T-helper 2 cell treated with Interferon-gamma antibody and Interleukin-4, amounts not matched to agents 5 μg/mL and 100 μg/mL, for 36 hours (primary cell): ENCODE measurements around the gene VEPH1.

Source experiments
- DNase-seq: peaks from one replicate; pipeline ENCODE4 v3.0.0; 2021; ENCODE audit warnings: low spot score
- H3K27ac Mint-ChIP-seq: one replicate; pipeline ENCODE4 v1.8.0; 2021; ENCODE audit warnings: mild to moderate bottlenecking, mixed read lengths
- H3K27me3 Mint-ChIP-seq: one replicate; pipeline ENCODE4 v1.8.0; 2021; ENCODE audit warnings: low read depth, mixed read lengths
- H3K36me3 Mint-ChIP-seq: one replicate; pipeline ENCODE4 v1.8.0; 2021; ENCODE audit warnings: low read depth, mixed read lengths
- H3K4me1 Mint-ChIP-seq: one replicate; pipeline ENCODE4 v1.8.0; 2021; ENCODE audit warnings: low read depth, mixed read lengths
- H3K4me3 Mint-ChIP-seq: one replicate; pipeline ENCODE4 v1.8.0; 2022; ENCODE audit warnings: mild to moderate bottlenecking, moderate library complexity, mixed read lengths
- H3K9me3 Mint-ChIP-seq: one replicate; pipeline ENCODE4 v1.8.0; 2021; ENCODE audit warnings: mixed read lengths

Gene VEPH1

DNA sequence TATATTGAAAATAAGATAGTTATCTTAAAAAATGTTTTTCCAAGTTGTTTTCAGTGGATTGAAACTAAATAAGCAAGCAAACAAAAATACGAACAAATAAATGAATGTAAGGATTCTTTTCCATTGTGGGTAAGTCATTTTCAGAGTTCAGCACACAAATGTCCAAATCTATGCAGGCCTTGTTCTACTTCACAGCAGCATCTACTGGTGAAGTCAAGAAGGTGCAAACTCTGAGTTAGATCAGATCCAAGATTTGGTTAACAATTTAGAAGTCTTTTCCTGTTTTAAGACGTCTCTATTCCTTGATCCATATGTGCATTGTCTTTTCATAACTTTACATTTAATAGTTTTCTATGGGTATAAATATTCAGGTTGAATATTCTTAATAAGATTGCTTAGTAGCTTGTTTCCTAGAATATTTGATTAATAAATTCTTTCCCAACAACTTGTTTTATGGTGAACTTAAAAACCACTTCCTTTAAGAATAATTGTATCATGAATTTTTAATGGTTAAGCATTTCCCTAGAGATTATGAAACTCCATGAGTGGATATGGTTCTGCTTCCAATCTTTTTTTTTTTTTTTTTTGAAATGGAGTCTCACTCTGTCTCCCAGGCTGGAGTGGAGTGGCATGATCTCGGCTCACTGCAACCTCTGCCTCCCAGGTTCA, 56.1 kb downstream of the VEPH1 start:
- H3K9me3 Mint-ChIP-seq: no peaks in the 10 kb centered on the region
- no peak for DNase-seq

DNA sequence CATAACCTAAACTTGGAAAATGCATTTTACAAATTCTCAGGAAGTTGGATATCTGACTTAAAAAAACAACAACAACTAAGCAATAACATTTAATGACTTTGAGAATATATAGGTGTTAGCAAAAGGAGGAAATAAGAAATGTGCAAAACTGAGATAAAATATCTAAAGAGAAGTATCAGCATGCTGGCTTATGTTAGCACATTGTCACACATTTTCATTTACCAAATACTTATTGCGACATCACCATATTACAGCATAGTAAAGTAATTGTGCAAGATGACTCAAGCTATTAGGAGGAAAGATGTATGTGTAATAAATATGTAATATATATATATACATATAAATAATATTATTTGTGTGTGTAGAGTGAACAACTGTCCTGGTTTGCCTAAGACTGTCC, 57.4 kb downstream of the VEPH1 start:
- Mint-ChIP-seq H3K9me3 (no peaks in the 10 kb centered on the region), H3K27ac (no peak overlapping the region), H3K27me3 (peaks cover 4% of the 10 kb centered on the region), H3K4me3 (no peak overlapping the region), H3K4me1 (no peaks in the 10 kb centered on the region), H3K36me3 (no peaks in the 10 kb centered on the region)
- no peak for DNase-seq

More for the DNA sequence above, 56.1 kb downstream of the VEPH1 start:
- Mint-ChIP-seq H3K4me3 (no peak overlapping the region), H3K36me3 (no peaks in the 10 kb centered on the region), H3K4me1 (no peaks in the 10 kb centered on the region), H3K27ac (no peak overlapping the region), H3K27me3 (peaks cover 11% of the 10 kb centered on the region)

DNA sequence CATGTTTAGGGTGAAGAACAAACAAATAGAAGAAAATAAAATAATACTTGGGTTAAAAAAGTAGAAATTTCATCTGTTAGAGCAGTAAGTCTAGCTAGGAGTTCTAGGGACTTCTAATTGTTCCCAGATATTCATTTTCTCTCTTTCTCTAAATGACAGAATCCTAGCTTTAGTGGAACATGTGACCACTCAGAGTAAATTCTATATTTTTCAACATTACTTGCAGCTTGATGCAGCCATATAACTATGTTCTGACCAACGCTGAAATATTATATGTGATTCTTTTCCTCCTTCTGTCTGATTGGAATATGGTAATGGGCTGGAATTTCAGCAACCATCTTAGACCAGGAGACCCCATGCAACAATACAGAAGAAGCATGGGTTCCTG, 58.4 kb downstream of the VEPH1 start:
- Mint-ChIP-seq H3K9me3 (no peaks in the 10 kb centered on the region), H3K4me1 (no peaks in the 10 kb centered on the region), H3K4me3 (no peak overlapping the region), H3K27me3 (peaks cover 3% of the 10 kb centered on the region), H3K27ac (no peak overlapping the region), H3K36me3 (no peaks in the 10 kb centered on the region)
- DNase-seq: no peak

DNA sequence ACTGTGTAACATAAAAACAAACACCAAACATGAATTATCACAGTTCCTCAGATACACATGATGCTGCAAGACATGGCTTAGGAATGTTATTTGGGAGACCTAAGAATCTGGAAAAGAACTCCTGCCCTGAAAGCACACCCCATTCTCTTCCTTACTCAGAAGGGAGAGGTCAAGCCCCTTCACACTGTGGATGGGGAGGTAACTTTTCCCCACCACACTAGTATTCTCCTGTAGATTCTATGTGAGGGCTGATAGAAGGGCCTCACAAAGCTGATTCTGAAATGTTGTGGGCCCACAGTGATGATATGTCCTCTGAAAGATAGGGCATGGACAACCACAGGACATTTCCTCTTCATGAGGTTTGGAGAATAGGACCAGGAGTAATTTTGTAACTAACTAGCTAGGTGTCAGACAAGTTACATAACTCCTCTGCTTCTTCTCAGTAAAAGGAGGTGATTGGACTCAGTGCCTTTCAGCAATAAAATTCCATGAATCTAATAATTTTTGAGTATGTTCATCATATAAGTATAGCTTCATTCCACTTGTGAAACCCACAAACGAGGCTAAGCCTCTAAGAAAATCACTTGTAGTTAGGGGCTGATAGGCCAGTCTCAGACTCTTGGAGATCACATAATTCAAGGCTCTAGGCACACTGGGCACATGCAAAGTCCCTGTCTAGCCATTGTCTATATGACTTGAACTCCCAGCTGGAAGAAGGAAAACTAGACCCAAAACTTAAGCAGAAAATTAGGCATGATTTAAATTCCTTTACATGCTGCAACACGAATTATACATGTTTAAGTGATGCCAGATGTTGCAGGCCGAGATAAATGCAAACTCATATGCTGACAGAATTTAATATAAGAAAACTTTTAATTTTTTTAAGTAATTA, 59.1 kb downstream of the VEPH1 start:
- no peak overlapping the region for H3K27ac Mint-ChIP-seq
- DNase-seq: no peak
- H3K27me3 Mint-ChIP-seq: peaks cover 6% of the 10 kb centered on the region
- no peaks in the 10 kb centered on the region for H3K36me3 Mint-ChIP-seq
- H3K4me3 Mint-ChIP-seq: no peak overlapping the region
- H3K4me1 Mint-ChIP-seq: no peaks in the 10 kb centered on the region
- no peaks in the 10 kb centered on the region for H3K9me3 Mint-ChIP-seq

DNA sequence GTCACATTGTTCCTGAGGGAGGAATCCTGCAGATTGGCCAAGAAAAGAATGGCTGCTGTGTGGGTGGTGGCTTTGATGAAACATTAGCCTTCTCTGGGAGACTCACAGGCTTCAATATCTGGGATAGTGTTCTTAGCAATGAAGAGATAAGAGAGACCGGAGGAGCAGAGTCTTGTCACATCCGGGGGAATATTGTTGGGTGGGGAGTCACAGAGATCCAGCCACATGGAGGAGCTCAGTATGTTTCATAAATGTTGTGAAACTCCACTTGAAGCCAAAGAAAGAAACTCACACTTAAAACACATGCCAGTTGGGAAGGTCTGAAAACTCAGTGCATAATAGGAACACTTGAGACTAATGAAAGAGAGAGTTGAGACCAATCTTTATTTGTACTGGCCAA, 60.5 kb downstream of the VEPH1 start:
- DNase-seq: no peak
- Mint-ChIP-seq H3K27ac (no peak overlapping the region), H3K9me3 (no peaks in the 10 kb centered on the region), H3K27me3 (peaks cover 20% of the 10 kb centered on the region), H3K36me3 (no peaks in the 10 kb centered on the region), H3K4me1 (peaks cover 2% of the 10 kb centered on the region), H3K4me3 (no peak overlapping the region)

DNA sequence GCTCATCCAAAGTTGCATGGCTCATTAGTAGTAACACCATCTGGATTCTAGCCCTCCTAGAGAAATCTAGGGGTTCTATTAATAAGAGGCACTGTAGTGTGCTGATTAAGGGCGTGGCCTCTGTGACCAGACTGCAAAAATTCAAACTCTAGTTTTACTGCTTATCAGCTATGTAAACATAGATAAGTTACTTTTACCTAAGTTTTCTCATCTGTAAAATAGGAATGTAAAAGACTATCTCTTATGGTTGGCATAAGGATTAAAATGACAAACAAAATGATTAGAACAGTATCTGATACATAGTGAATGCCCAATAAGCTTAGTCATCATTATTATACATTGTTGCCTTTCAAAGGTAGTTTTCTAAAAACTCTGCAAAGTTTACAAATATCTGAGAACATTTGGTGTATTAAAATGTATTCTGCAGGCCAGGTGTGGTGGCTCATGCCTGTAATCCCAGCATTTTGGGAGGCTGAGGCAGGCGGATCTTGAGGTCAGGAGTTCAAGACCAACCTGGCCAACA, 62.1 kb downstream of the VEPH1 start:
- no peak overlapping the region for H3K27ac Mint-ChIP-seq
- peaks cover 9% of the 10 kb centered on the region for H3K4me1 Mint-ChIP-seq
- H3K4me3 Mint-ChIP-seq: no peak overlapping the region
- no peaks in the 10 kb centered on the region for H3K9me3 Mint-ChIP-seq
- no peak for DNase-seq
- H3K36me3 Mint-ChIP-seq: no peaks in the 10 kb centered on the region
- H3K27me3 Mint-ChIP-seq: peaks cover 31% of the 10 kb centered on the region

DNA sequence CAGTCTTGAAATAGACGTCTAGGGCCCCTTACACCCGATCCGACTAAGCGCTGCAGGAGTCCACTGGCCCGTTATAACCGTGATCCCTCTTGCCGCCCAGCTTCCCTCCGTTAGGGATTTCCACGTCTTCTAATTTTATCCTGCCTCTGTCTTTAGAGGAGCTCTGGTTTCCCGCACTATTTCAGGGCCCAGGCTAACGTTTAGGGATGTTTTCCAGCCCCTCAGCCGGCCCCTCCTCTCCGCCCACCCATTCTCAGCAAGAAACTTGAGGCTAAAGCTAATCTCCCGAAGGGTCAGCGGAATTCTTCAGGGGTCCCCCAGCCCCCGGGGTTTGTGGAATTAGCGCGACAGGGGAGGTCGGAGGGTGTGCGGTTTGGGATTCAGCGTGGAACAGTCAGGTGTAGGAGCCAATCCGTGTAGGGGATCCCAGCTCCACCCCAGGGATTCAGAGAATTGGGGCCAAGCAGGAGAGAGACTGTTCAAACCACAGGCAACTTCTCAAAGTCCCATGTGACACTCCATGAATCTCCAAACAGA, 65.0 kb downstream of the VEPH1 start:
- Mint-ChIP-seq H3K4me1 (peaks cover 9% of the 10 kb centered on the region), H3K27me3 (peaks cover 43% of the 10 kb centered on the region), H3K4me3 (peak overlapping the region; percentile 47), H3K9me3 (no peaks in the 10 kb centered on the region), H3K27ac (no peak overlapping the region), H3K36me3 (no peaks in the 10 kb centered on the region)
- DNase-seq: no peak

DNA sequence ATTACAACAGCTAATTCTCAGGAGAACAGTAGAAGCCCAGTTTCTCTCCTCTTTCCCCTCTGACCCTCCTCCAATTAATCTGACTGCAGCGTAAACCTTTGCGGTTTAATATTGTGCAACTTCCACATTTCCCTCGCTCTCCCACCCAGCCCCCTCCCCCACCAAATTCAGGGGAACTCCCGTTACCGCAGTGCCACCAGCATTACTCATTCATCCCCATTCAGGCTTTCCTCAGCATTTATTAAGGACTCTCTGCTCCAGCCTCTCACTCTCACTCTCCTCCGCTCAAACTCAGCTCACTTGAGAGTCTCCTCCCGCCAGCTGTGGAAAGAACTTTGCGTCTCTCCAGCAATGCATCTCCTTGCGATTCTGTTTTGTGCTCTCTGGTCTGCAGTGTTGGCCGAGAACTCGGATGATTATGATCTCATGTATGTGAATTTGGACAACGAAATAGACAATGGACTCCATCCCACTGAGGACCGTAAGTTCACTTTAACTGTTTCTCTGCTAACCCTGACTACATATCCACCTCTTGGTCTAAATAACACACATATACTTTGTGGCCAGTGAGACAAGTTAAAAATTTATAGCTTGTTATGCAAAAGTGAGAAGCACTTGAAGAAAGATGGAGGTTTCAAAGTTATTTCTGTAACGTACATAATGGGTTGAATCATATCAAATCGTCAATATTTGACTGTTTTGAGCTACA, 66.5 kb downstream of the VEPH1 start, which contains the start of gene PTX3:
TSS of gene PTX3 (plus strand) at position 268 of the 709 bp plus-strand sequence. CDS start at position 352, 84 bp downstream.
- Mint-ChIP-seq H3K36me3 (no peaks in the 10 kb centered on the region), H3K4me1 (peaks cover 9% of the 10 kb centered on the region), H3K27ac (no peak within 1 kb of the TSS), H3K4me3 (peak within 1 kb of the TSS; percentile 47), H3K27me3 (peaks cover 45% of the 10 kb centered on the region), H3K9me3 (no peaks in the 10 kb centered on the region)
- DNase-seq: no peak

DNA sequence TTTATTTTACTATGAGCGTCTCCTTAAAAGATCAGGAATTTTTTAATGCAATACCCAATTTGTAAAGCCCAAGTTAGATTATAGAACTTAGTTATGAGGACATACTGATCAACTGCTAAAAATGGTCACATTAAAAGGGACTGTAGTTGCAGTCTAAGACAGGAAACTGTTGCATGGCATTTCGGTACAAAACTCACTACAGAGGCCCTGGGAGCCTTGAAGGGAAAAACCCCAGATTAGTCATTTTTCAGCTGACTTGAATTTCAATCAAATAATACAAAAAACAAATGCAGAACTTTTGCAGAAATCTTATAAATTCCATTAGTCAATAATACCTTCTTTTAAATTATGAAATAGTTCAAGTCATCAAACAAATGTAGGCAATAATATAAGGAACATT, 73.5 kb downstream of the VEPH1 start:
- no peak for DNase-seq
- no peak overlapping the region for H3K27ac Mint-ChIP-seq
- H3K27me3 Mint-ChIP-seq: peaks cover 6% of the 10 kb centered on the region
- no peaks in the 10 kb centered on the region for H3K36me3 Mint-ChIP-seq
- no peak overlapping the region for H3K4me3 Mint-ChIP-seq
- no peaks in the 10 kb centered on the region for H3K4me1 Mint-ChIP-seq
- H3K9me3 Mint-ChIP-seq: no peaks in the 10 kb centered on the region

DNA sequence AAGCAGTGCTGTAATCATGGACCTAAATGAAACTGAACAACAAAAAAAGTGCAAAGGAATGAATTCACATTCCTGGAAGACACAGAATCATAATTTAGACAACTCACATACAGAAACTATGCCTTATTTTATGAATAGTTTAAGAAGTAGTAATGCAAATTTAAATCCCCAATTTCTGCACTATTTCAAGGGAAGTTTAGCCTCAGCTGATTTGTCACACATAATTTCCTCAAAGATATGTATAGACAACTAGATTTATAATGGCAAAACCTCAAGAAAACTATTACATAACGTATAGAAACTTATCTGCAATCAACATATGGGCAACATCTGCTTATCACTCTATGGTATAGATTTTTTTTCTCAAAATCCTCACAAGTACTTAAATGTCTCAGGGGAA, 74.4 kb downstream of the VEPH1 start:
- no peak overlapping the region for H3K4me3 Mint-ChIP-seq
- H3K27me3 Mint-ChIP-seq: peaks cover 6% of the 10 kb centered on the region
- H3K9me3 Mint-ChIP-seq: no peaks in the 10 kb centered on the region
- H3K4me1 Mint-ChIP-seq: no peaks in the 10 kb centered on the region
- no peaks in the 10 kb centered on the region for H3K36me3 Mint-ChIP-seq
- no peak for DNase-seq
- H3K27ac Mint-ChIP-seq: no peak overlapping the region

DNA sequence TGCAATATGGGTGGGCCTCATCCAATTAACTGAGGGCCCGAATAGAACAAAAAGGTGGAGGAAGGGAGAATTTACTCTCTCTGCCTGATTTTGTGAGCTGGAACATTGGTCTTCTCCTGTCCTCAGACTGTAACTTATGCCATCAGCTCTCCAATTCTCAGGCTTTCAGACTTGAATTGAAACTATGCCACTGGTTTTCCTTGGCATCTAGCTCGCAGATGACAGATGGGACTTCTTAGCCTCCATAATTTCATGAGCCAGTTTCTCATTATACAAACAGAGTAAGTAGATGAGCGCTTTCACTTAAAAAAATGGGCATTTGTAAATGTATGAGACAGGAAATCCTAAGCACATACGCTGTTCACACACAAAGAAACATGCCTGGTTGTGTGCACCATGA, 75.3 kb downstream of the VEPH1 start:
- no peak for DNase-seq
- Mint-ChIP-seq H3K4me1 (no peaks in the 10 kb centered on the region), H3K4me3 (no peak overlapping the region), H3K27ac (no peak overlapping the region), H3K27me3 (no peaks in the 10 kb centered on the region), H3K9me3 (no peaks in the 10 kb centered on the region), H3K36me3 (no peaks in the 10 kb centered on the region)

DNA sequence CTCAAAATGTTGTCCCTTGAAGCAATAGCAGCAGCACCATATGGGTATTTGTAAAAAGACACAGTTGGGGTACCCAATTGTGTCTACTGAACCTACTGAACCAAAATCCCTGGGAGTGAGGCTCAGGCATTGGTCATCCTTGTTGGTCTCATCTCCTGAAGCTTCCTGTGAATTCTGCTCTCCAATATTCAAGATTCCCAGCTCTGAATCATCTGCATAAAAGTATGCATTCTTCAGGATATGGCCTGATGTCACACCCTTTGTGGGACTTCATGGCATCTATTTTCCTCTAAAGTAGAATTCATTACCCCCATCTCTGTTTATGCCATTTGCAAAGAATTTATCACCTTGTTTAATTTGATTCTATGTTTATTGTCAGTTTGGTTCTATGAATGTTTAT, 79.9 kb downstream of the VEPH1 start:
- H3K27ac Mint-ChIP-seq: no peak overlapping the region
- H3K27me3 Mint-ChIP-seq: no peaks in the 10 kb centered on the region
- H3K36me3 Mint-ChIP-seq: no peaks in the 10 kb centered on the region
- no peaks in the 10 kb centered on the region for H3K4me1 Mint-ChIP-seq
- H3K4me3 Mint-ChIP-seq: no peak overlapping the region
- no peak for DNase-seq
- H3K9me3 Mint-ChIP-seq: no peaks in the 10 kb centered on the region

DNA sequence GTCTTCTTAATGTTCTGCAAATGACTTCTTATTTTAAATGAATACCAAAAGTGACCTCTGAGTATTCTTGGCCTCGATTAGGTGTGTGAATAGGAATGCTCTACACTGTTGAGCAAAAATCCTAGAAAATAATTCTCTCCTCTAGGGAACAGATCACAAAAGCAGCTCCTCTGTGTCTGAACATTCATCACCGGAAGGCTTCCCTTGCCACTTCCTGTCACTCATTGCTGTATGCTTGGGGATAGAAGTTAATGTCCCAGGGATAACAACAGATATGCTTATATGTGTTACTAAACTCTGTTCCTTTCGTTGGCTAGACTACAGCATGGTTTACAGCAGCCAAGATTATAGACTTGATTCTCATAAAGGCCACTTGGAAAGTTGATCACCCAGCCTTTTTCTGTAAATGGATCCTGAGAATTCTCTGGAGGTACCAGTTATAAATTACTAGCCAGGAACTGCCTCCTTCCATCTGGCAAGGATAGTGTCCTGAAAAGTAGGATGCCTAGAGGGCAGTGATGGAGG, 82.5 kb downstream of the VEPH1 start:
- H3K9me3 Mint-ChIP-seq: no peaks in the 10 kb centered on the region

More for the DNA sequence above, 82.5 kb downstream of the VEPH1 start:
- Mint-ChIP-seq H3K27me3 (no peaks in the 10 kb centered on the region), H3K4me1 (no peaks in the 10 kb centered on the region), H3K27ac (no peak overlapping the region), H3K36me3 (no peaks in the 10 kb centered on the region), H3K4me3 (no peak overlapping the region)
- DNase-seq: no peak
